GM18499 (cell line): ENCODE results near the gene PLD5.
"Not testable (repeated sequence)": the region's sequence is repeated elsewhere in the genome, so short reads cannot be mapped to it uniquely, and the experiment has no call there.

Experiments
- ATAC-seq: cut with Tn5 transposase; IDR thresholded peaks from one replicate; pipeline ENCODE4 v1.9.1; 2021; ENCODE audit warnings: moderate number of reproducible peaks; ENCODE audit not compliant: insufficient read depth, unreplicated experiment

PLD5 gene

GRCh38 chr1:242428399-242429190 lies 95.9 kb downstream of the PLD5 start:
- ATAC-seq: no peak

- ATAC-seq: no peak
Observed at GRCh38 chr1:242427519-242427918, 97.0 kb downstream of the PLD5 start.

- ATAC-seq: no peak
Observed at GRCh38 chr1:242426271-242426905, 98.1 kb downstream of the PLD5 start.

- no peak for ATAC-seq
Observed at GRCh38 chr1:242425232-242425631, 99.3 kb downstream of the PLD5 start.

GRCh38 chr1:242416657-242417056 lies 107.8 kb downstream of the PLD5 start:
- no peak for ATAC-seq

- ATAC-seq: no peak
Observed at GRCh38 chr1:242412921-242413320, 111.6 kb downstream of the PLD5 start.

- no peak for ATAC-seq
Observed at GRCh38 chr1:242411901-242412300, 112.6 kb downstream of the PLD5 start.

GRCh38 chr1:242405947-242406346 lies 118.5 kb downstream of the PLD5 start:
- ATAC-seq: no peak

GRCh38 chr1:242404296-242404695 lies 120.2 kb downstream of the PLD5 start:
- ATAC-seq: no peak

GRCh38 chr1:242402956-242403355 lies 121.5 kb downstream of the PLD5 start:
- no peak for ATAC-seq

- ATAC-seq: no peak
Observed at GRCh38 chr1:242401937-242402336, 122.6 kb downstream of the PLD5 start.

GRCh38 chr1:242398351-242398750 lies 126.1 kb downstream of the PLD5 start:
- no peak for ATAC-seq

GRCh38 chr1:242391896-242392295 lies 132.6 kb downstream of the PLD5 start:
- ATAC-seq: no peak

- ATAC-seq: not testable (repeated sequence)
Observed at GRCh38 chr1:242376121-242376520, 148.4 kb downstream of the PLD5 start.

- not testable (repeated sequence) for ATAC-seq
Observed at GRCh38 chr1:242350446-242350845, 174.1 kb downstream of the PLD5 start.

- ATAC-seq: no peak
Observed at GRCh38 chr1:242349636-242350035, 174.9 kb downstream of the PLD5 start.

GRCh38 chr1:242330865-242331264 lies 193.6 kb downstream of the PLD5 start:
- not testable (repeated sequence) for ATAC-seq

- ATAC-seq: not testable (repeated sequence)
Observed at GRCh38 chr1:242327381-242327780, 197.1 kb downstream of the PLD5 start.

- not testable (repeated sequence) for ATAC-seq
Observed at GRCh38 chr1:242321981-242322380, 202.5 kb downstream of the PLD5 start.

- no peak for ATAC-seq
Observed at GRCh38 chr1:242318140-242318539, 206.4 kb downstream of the PLD5 start.

GRCh38 chr1:242314865-242315264 lies 209.6 kb downstream of the PLD5 start:
- ATAC-seq: not testable (repeated sequence)
